Panc1 (cell line): Measurements from ENCODE around the gene NELFCD. TPM values are rescaled to one million over a fixed set of nuclear protein-coding genes. Genes with fewer than 3 reads are reported as not detected.

ENCODE experiments used
- ATAC-seq: fragments of 200-7000 bp; cut with Tn5 transposase; 2 replicates; pipeline ENCODE4 v1.9.1; 2020; ENCODE audit warnings: mild to moderate bottlenecking, moderate library complexity
- BruUV-seq: library from RNA; stranded (reverse); fragments of 400-500 nt; replicated peaks from 2 replicates; lab custom pipeline; 2021; lab: Mats Ljungman, UMichigan
- CTCF ChIA-PET: fragments of 300-600 bp; sonication (Branson Sonifier 250); formaldehyde crosslinking; loops from one replicate; lab custom pipeline; 2022; ENCODE audit warnings: antibody characterized with exemption; lab: Charles Lee
- POLR2A ChIA-PET: fragments of 300-600 bp; sonication (Branson Sonifier 250); formaldehyde crosslinking; loops from one replicate; lab custom pipeline; 2022; ENCODE audit warnings: antibody characterized with exemption; lab: Charles Lee
- DNase-seq: peaks from one replicate; pipeline ENCODE4 v3.0.0-alpha.2; 2010; ENCODE audit warnings: low read depth, low spot score
- H3K27ac ChIP-seq: 2 replicates; pipeline ENCODE4 v1.5.1; 2011; ENCODE audit warnings: mild to moderate bottlenecking, low read length, inconsistent platforms
- H3K27me3 ChIP-seq: fragments of 200-500 bp; sonication (Bioruptor generic); 2 replicates; pipeline ENCODE4 v1.6.0; 2014; ENCODE audit warnings: low read length, inconsistent platforms; ENCODE audit not compliant: control insufficient read depth, insufficient read depth
- H3K36me3 ChIP-seq: fragments of 200-500 bp; sonication (Bioruptor generic); 2 replicates; pipeline ENCODE4 v1.5.1; 2014; ENCODE audit warnings: inconsistent platforms, mild to moderate bottlenecking, low read length, moderate library complexity; ENCODE audit not compliant: control insufficient read depth, insufficient read depth
- H3K4me1 ChIP-seq: 2 replicates; pipeline ENCODE4 v1.5.1; 2011; ENCODE audit warnings: inconsistent platforms, mild to moderate bottlenecking, low read length, moderate library complexity; ENCODE audit not compliant: control insufficient read depth, insufficient read depth
- H3K4me3 ChIP-seq, 2 experiments: 2 replicates each; pipeline ENCODE4 v1.5.1; 2011 to 2012; ENCODE audit warnings: low read depth in 2 of 2, low read length in 2 of 2, mild to moderate bottlenecking in 2 of 2, inconsistent platforms in 1 of 2, moderate library complexity in 1 of 2
- H3K9me3 ChIP-seq: fragments of 200-500 bp; sonication (Bioruptor generic); 2 replicates; pipeline ENCODE4 v1.5.1; 2014; ENCODE audit warnings: low read depth, mild to moderate bottlenecking, inconsistent platforms, low read length, moderate library complexity; ENCODE audit not compliant: control insufficient read depth, insufficient read depth
- CTCF ChIP-seq: fragments of 450-650 bp; IDR thresholded peaks from 2 replicates; pipeline ENCODE4 v1.5.1; 2017; ENCODE audit warnings: mild to moderate bottlenecking
- POLR2AphosphoS5 ChIP-seq: IDR thresholded peaks from 2 replicates; pipeline ENCODE4 v1.6.1; 2012; ENCODE audit warnings: mild to moderate bottlenecking, low read depth, low read length, moderate library complexity
- REST ChIP-seq, 2 experiments: IDR thresholded peaks; 2 replicates each; pipeline ENCODE4 v1.6.1; 2011 to 2012; ENCODE audit warnings: low read depth in 2 of 2, control low read depth in 1 of 2, low read length in 1 of 2, mild to moderate bottlenecking in 1 of 2, moderate library complexity in 1 of 2; ENCODE audit not compliant: insufficient read depth in 1 of 2
- SIN3A ChIP-seq: IDR thresholded peaks from 2 replicates; pipeline ENCODE4 v1.6.1; 2012; ENCODE audit warnings: low read depth, mild to moderate bottlenecking, low read length, moderate library complexity, borderline replicate concordance; ENCODE audit not compliant: insufficient read depth
- TCF7L2 ChIP-seq: IDR thresholded peaks from 2 replicates; pipeline ENCODE4 v1.6.1; 2011; ENCODE audit warnings: mild to moderate bottlenecking, low read depth, low read length, inconsistent platforms
- in situ Hi-C: cut with HindIII; loops from 2 replicates; pipeline ENCODE4 v1.10.0; 2016; ENCODE audit warnings: low sequenced_read_pairs, low pct_unique_long_range_greater_than_20kb
- intact Hi-C: fragments of 100-400 bp; cut with micrococcal nuclease; formaldehyde crosslinking; loops from one replicate; pipeline ENCODE4 v1.10.0; 2022; ENCODE audit not compliant: unreplicated experiment
- total RNA-seq: library from RNA; stranded (reverse); gene quantifications from one replicate; pipeline ENCODE4 v1.2.1, GENCODE V29; 2021; ENCODE audit not compliant: unreplicated experiment

NELFCD gene
- total RNA-seq, 1 experiment from 2014 or later = 108 TPM

DNA sequence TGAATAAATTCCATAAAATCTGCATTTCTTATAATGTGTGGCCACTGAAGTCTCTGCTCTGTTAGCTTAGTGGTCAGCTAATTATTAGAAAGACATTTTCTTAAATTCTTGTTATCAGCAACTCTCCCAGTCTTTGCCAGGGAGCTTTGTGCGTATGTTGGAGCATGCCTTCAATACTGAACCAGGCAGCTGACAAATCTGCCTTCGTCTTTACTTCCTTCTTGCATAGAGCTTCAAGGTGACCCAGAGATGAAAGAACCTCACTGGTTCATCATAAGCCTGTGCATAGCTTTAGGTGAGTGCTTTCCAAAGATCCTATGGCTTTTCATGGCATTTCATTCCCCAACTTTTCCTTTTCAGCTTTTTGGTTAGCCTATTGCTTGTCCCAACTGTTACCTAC, 43.0 kb upstream of the NELFCD start:
- no peak for ATAC-seq
- TF ChIP-seq TCF7L2 (no peak), CTCF (no peak), POLR2AphosphoS5 (no peak), REST (IDR thresholded peaks at IDR 0.05; ENCODE audit: insufficient read depth in 1 of 2, low read depth in 2 of 2, low read length in 1 of 2) (no peak), SIN3A (no peak)
- no peak for DNase-seq
- no peaks in the 10 kb centered on the region for H3K4me1 ChIP-seq
- intact Hi-C loops (no loop called here), in situ Hi-C loops (no loop called here)
- peaks cover 15% of the 10 kb centered on the region for H3K27me3 ChIP-seq
- no peak overlapping the region for H3K4me3 ChIP-seq
- CTCF ChIA-PET = no interaction called here
- no peaks in the 10 kb centered on the region for H3K36me3 ChIP-seq
- POLR2A ChIA-PET = no interaction called here
- no TSS peak for BruUV-seq
- H3K27ac ChIP-seq = no peak overlapping the region
- H3K9me3 ChIP-seq = no peaks in the 10 kb centered on the region

- Histone ChIP-seq H3K27me3 (peaks cover 15% of the 10 kb centered on the region), H3K36me3 (no peaks in the 10 kb centered on the region), H3K9me3 (no peaks in the 10 kb centered on the region), H3K4me3 (no peak overlapping the region), H3K27ac (no peak overlapping the region), H3K4me1 (no peaks in the 10 kb centered on the region)
- TF ChIP-seq TCF7L2 = no peak
- TF ChIP-seq SIN3A = no peak
- no peak for TF ChIP-seq REST (IDR thresholded peaks at IDR 0.05; ENCODE audit: insufficient read depth in 1 of 2, low read depth in 2 of 2, low read length in 1 of 2)
- TF ChIP-seq CTCF = no peak
- TF ChIP-seq POLR2AphosphoS5 = no peak
- DNase-seq (no peak), ATAC-seq (no peak)
- BruUV-seq = no TSS peak
- POLR2A ChIA-PET = no interaction called here
- intact Hi-C loops (no loop called here), in situ Hi-C loops (no loop called here)
- CTCF ChIA-PET = no interaction called here
Observed at GRCh38 chr20:58938541-58938940, 42.5 kb upstream of the NELFCD start.
